A549 treated with RU486 at 1 μM for 4 hours (cell line): Measurements from ENCODE around the gene PCDHB2. TPM values are rescaled to one million over a fixed set of nuclear protein-coding genes. Genes with fewer than 3 reads are reported as not detected.

Source experiments
- total RNA-seq: library from RNA; stranded (reverse); fragments of 200-300 nt; extraction: Qiagen RNA extraction; gene quantifications from 5 replicates; pipeline ENCODE4 v1.2.3, GENCODE V29; 2022; ENCODE audit warnings: low read depth

PCDHB2 gene
- total RNA-seq = 2.3 to 4.1 TPM (median 3.6 TPM) in 5 replicates

DNA sequence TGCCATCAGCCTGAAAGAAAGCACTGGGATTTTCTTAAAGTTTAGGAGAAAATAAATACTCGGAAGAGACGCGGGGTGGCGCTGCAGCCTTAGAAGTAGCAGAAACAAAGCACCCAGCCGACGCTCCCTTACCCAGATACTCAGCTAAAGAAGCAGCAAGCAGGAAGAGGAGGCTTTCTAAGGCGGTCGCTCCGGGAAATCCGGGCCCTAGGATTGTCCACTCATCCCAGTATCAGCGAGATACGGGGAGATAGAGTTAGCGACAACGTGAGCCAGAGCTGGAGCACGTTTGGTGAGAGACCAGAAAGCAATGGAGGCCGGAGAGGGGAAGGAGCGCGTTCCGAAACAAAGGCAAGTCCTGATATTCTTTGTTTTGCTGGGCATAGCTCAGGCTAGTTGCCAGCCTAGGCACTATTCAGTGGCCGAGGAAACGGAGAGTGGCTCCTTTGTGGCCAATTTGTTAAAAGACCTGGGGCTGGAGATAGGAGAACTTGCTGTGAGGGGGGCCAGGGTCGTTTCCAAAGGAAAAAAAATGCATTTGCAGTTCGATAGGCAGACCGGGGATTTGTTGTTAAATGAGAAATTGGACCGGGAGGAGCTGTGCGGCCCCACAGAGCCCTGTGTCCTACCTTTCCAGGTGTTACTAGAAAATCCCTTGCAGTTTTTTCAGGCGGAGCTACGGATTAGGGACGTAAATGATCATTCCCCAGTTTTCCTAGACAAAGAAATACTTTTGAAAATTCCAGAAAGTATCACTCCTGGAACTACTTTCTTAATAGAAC, at the start of gene PCDHB2:
TSS of gene PCDHB2 (plus strand) at position 135 of the 782 bp plus-strand sequence. CDS start at position 311, 176 bp downstream.

DNA sequence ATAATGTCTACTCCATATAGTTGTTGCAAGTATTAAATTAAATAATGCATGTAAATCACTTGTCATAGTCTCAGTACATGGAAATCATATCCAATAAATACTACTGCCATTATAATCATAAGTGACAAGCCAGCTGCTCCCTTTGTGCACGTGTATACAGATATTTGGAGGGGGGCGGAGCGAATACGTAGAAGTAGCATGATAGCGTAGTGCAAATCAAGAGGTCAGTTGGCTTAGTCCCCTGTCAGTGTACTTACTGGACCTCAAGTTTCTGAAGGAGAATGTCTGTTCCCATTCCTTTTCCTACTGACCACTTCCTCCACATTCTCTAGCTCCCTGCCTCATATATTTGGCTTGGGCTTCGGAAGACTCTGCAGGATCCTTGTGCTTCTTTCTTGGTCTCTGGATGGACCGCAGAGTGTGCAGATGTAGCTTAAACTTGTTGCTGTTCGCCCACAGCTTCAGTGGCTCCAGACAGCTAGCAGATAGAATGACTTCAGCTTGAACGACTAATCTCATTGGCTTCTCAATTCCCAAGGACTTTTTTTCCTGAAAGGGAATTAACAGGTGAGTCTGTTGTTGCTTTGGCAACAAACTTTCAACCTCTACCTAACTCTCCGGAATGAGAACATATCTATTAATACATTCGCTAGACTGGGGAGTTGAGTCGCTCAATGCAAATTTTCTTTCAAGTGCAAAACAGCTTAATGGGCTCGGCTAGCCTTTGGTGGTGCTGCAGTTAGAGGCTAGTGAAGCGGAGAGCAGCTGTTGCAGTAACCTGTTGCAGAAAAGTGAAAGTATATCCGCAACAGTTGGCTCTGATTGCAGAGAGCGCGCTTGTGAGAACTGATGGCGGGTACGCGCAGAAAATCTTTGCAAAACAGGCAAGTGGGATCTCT, 43.5 kb upstream of the PCDHB2 start, which contains the start of gene PCDHB1:
TSS of gene PCDHB1 (plus strand) at position 753 of the 899 bp plus-strand sequence. CDS start at position 850, 97 bp downstream.

DNA sequence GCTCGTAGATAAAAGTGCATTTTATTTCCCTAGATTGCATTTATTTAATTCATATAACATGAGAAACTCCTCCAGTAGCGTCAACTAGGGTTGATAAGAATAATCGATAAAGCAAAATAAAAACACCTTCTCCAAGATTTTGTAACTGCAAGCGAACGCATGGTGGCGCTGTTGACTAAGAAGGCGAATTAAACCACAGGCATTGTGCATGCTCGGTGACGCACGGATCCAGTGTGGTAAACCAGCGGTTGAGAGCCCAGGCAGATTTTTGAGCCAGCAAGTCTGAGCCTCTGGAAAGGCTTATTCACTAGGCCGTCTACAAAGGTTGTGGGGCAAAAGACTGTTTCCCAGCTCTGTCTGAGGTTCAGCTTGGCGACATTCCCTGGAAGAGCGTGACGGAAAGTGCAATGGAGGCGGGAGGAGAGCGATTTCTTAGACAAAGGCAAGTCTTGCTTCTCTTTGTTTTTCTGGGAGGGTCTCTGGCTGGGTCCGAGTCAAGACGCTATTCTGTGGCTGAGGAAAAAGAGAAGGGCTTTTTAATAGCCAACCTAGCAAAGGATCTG, 5.9 kb downstream of the PCDHB2 start, which contains the start of gene PCDHB3:
TSS of gene PCDHB3 (plus strand) at position 231 of the 563 bp plus-strand sequence. CDS start at position 408, 177 bp downstream.

DNA sequence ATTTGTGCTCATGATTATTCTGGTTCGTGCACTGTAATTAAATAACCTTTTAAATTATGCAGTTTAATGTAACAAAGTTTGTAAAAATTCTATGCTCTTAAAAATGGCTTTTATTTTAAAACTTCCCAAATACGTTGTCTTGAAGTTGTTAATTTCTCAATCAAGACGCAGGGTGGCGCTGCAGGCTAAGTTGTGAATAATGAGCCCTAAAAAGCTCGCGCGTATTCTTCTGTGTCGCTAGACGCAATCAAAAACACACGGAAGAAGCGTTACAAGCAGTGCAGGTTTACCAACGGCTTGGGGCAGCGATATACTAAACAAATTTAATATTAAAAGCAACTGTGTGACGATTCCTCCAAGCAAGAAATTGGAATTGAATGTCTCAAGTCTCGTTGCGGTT, 27.1 kb downstream of the PCDHB2 start, which contains the start of gene PCDHB4:
TSS of gene PCDHB4 (plus strand) at position 256 of the 400 bp plus-strand sequence. CDS start 181 bp downstream, outside the sequence.

DNA sequence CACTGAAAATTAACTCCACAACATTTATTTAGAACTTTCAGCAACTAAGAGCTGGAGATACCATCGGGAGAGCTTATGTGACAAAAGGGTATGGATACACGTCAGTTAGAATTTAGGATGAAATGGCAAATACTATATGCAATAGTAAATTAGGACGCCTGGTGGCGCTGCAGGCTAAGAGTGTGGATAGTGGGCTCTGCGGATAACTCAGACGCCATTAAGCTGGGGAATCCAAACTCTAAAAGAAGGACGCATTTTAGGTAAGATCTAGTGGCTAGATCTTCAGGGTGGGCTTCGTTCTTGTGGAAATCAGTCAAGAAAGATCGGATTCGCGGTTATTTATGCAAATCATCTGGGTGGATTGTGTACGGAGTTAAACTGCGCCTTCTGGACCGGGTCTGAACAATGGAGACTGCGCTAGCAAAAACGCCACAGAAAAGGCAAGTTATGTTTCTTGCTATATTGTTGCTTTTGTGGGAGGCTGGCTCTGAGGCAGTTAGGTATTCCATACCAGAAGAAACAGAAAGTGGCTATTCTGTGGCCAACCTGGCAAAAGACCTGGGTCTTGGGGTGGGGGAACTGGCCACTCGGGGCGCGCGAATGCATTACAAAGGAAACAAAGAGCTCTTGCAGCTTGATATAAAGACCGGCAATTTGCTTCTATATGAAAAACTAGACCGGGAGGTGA, 40.8 kb downstream of the PCDHB2 start, which contains the start of gene PCDHB5:
TSS of gene PCDHB5 (plus strand) at position 177 of the 688 bp plus-strand sequence. CDS start at position 406, 229 bp downstream.

Other genes with a start within 250 kb of the PCDHB2 start
- gene PCDHA9, start 246.2 kb upstream of the PCDHB2 start, total RNA-seq = 0.04 TPM in 1 of 5 replicates, not detected in the others
- 0.01 to 0.05 TPM in 2 of 5 replicates, not detected in the others for gene PCDHA10, start 238.7 kb upstream of the PCDHB2 start, total RNA-seq
- 0.08 to 0.11 TPM (median 0.10 TPM) in 4 of 5 replicates, not detected in the other for gene PCDHA11, start 225.7 kb upstream of the PCDHB2 start, total RNA-seq
- 1.9 to 3.0 TPM (median 2.7 TPM) in 5 replicates for gene PCDHA12, start 219.3 kb upstream of the PCDHB2 start, total RNA-seq
- 0.06 to 0.09 TPM in 2 of 5 replicates, not detected in the others for gene PCDHA13, start 212.5 kb upstream of the PCDHB2 start, total RNA-seq
- gene PCDHAC1, start 168.3 kb upstream of the PCDHB2 start, total RNA-seq = 1.1 to 1.9 TPM (median 1.3 TPM) in 5 replicates
- 2.4 to 6.1 TPM (median 2.8 TPM) in 5 replicates for gene PCDHAC2, start 128.1 kb upstream of the PCDHB2 start, total RNA-seq
- gene PCDHB1, start 43.2 kb upstream of the PCDHB2 start, total RNA-seq = not detected in 5 replicates
- 0.03 to 0.06 TPM in 2 of 5 replicates, not detected in the others for gene PCDHB3, start 5.9 kb downstream of the PCDHB2 start, total RNA-seq
- gene PCDHB4, start 27.2 kb downstream of the PCDHB2 start, total RNA-seq = 0.03 to 0.08 TPM (median 0.05 TPM) in 5 replicates
- gene PCDHB5, start 40.6 kb downstream of the PCDHB2 start, total RNA-seq = 1.5 to 1.8 TPM (median 1.6 TPM) in 5 replicates
- 0.85 to 1.2 TPM (median 0.92 TPM) in 5 replicates for gene PCDHB6, start 55.4 kb downstream of the PCDHB2 start, total RNA-seq
- gene PCDHB7, start 78.0 kb downstream of the PCDHB2 start, total RNA-seq = not detected in 5 replicates
- gene PCDHB8, start 83.2 kb downstream of the PCDHB2 start, total RNA-seq = 0.25 to 0.43 TPM (median 0.34 TPM) in 5 replicates
- gene PCDHB16, start 87.8 kb downstream of the PCDHB2 start, total RNA-seq = 0.04 to 0.30 TPM (median 0.07 TPM) in 5 replicates
- gene PCDHB9, start 92.5 kb downstream of the PCDHB2 start, total RNA-seq = 0.03 to 0.06 TPM in 2 of 5 replicates, not detected in the others
- 0.06 TPM in 2 of 5 replicates, not detected in the others for gene PCDHB10, start 97.7 kb downstream of the PCDHB2 start, total RNA-seq
- 0.06 to 0.14 TPM (median 0.07 TPM) in 4 of 5 replicates, not detected in the other for gene PCDHB11, start 105.0 kb downstream of the PCDHB2 start, total RNA-seq
- gene PCDHB12, start 114.1 kb downstream of the PCDHB2 start, total RNA-seq = 0.05 to 0.09 TPM in 2 of 5 replicates, not detected in the others
- gene PCDHB13, start 119.3 kb downstream of the PCDHB2 start, total RNA-seq = 0.06 to 0.12 TPM (median 0.09 TPM) in 5 replicates
- gene PCDHB14, start 128.7 kb downstream of the PCDHB2 start, total RNA-seq = 0.07 to 0.21 TPM (median 0.09 TPM) in 5 replicates
- gene PCDHB15, start 150.8 kb downstream of the PCDHB2 start, total RNA-seq = 0.06 to 0.10 TPM (median 0.08 TPM) in 3 of 5 replicates, not detected in the others
- gene SLC25A2, start 209.4 kb downstream of the PCDHB2 start, total RNA-seq = not detected in 5 replicates
- gene TAF7, start 226.2 kb downstream of the PCDHB2 start, total RNA-seq = 53.0 to 78.7 TPM (median 74.4 TPM) in 5 replicates
- gene PCDHGA1, start 235.9 kb downstream of the PCDHB2 start, total RNA-seq = 0.31 to 0.42 TPM (median 0.35 TPM) in 5 replicates
- 0.38 to 0.87 TPM (median 0.47 TPM) in 5 replicates for gene PCDHGA2, start 244.1 kb downstream of the PCDHB2 start, total RNA-seq
- gene PCDHGA3, start 249.2 kb downstream of the PCDHB2 start, total RNA-seq = 0.03 TPM in 1 of 5 replicates, not detected in the others